Right lobe of liver (tissue), 6 donors: ENCODE measurements around the gene PIMREG. TPM values are rescaled to one million over a fixed set of nuclear protein-coding genes. Genes with fewer than 3 reads are reported as not detected.

Experiments
- ATAC-seq, 4 donors: fragments of 200-7000 bp; cut with Tn5 transposase; one replicate each; pipeline ENCODE4 v1.9.1; 2020; ENCODE audit warnings: mild to moderate bottlenecking in 4 of 4, moderate library complexity in 4 of 4
- DNase-seq, 3 donors: peaks; one replicate each; pipeline ENCODE4 v3.0.0-alpha.2; 2020
- H3K27ac ChIP-seq, 3 donors: fragments of 200-600 bp; one replicate each; pipeline ENCODE4 v1.8.0; 2022
- H3K27me3 ChIP-seq, 2 donors: fragments of 200-600 bp; one replicate each; pipeline ENCODE4 v1.8.0; 2022
- H3K36me3 ChIP-seq, 4 donors: fragments of 200-600 bp; sonication (generic) in 1 of 4; one replicate each; pipeline versions ENCODE4 v1.5.1 to v1.8.0; 2017 to 2022; ENCODE audit warnings: control low read depth in 1 of 4
- H3K4me1 ChIP-seq, 4 donors: fragments of 200-600 bp; sonication (generic) in 1 of 4; one replicate each; pipeline versions ENCODE4 v1.5.1 to v1.8.0; 2017 to 2022; ENCODE audit warnings: control low read depth in 1 of 4
- H3K4me3 ChIP-seq, 3 donors: fragments of 200-600 bp; one replicate each; pipeline ENCODE4 v1.8.0; 2022
- H3K9me3 ChIP-seq, 4 donors: fragments of 200-600 bp; sonication (generic) in 1 of 4; one replicate each; pipeline versions ENCODE4 v1.5.1 to v1.8.0; 2017 to 2022; ENCODE audit warnings: control low read depth in 1 of 4
- POLR2A ChIP-seq: fragments of 450-650 bp; IDR thresholded peaks from one replicate; pipeline ENCODE4 v1.6.1; 2017; ENCODE audit warnings: antibody characterized with exemption, mild to moderate bottlenecking
- WGBS: methylation state at CpG from one replicate; pipeline ENCODE4 v1.1.6; 2018; ENCODE audit warnings: low coverage, low lambda C conversion rate; ENCODE audit not compliant: insufficient coverage; ENCODE audit errors: missing lambda C conversion rate; 5-methylcytosine and 5-hydroxymethylcytosine counted together
- intact Hi-C, 2 donors: fragments of 100-400 bp; cut with DNase I; formaldehyde crosslinking; loops; one replicate each; pipeline versions ENCODE4 v1.11.2 to v1.14.1; 2022
- total RNA-seq, 6 experiments: library from RNA; depleted of rRNA in 2 of 6; stranded (reverse); fragments of >200 nt in 2 of 6; fragmentation: NEBNext Ultra II Directional in 3 of 6; extraction: Animal tissue kit (Norgen Biotek cat#: 25700) in 3 of 6; gene quantifications; one replicate each; pipeline versions ENCODE4 v1.1.0 to v1.2.4, GENCODE V29; 2016 to 2023
- TF ChIP-seq, protein P1 (sequence below), 4 donors: fragments of 200-600 bp in 3 of 4; fragments of 450-650 bp in 1 of 4; IDR thresholded peaks; one replicate each; pipeline versions ENCODE4 v1.5.1 to v1.8.0; 2016 to 2022; ENCODE audit warnings: antibody characterized with exemption in 4 of 4, mild to moderate bottlenecking in 2 of 4
- donor health status: DM: no; HTN: yes; CAD: no.
- donor health status: DM: no; HTN: no; CAD: no.
- donor health status: DM: no; HTN: no; CAD: no.
- donor health status: DM: no; HTN: yes; CAD: no.
- donor health status: DM: no; HTN: yes; CAD: no.

Gene PIMREG
- total RNA-seq, 6 experiments from 2014 or later, result 0.18 to 0.37 TPM; not detected in 4

DNA sequence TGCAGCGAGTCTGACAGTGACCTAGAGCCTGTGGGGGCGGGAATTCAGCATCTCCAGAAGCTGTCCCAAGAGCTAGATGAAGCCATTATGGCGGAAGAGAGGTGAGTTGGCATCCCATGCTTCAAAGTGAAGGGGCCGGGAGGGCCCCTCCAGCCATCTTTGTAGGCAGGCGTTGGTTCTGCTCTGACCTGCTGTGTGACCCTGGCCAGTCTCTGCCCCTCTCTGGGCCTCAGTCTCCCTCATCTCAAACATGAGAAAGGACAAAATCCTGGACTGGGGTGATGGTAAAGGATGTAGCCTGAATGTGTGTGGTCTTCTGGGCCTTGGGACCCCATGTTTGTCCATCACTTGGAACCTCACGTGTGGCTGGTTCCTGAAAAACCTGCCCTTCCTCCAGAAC is 5.1 kb downstream of the PIMREG start:
- H3K9me3 ChIP-seq, result no peaks in the 10 kb centered on the region
- H3K36me3 ChIP-seq, result no peaks in the 10 kb centered on the region
- no peaks in the 10 kb centered on the region for H3K4me1 ChIP-seq
- no peak for DNase-seq
- TF ChIP-seq POLR2A, result no peak
- TF ChIP-seq, protein P1, sequence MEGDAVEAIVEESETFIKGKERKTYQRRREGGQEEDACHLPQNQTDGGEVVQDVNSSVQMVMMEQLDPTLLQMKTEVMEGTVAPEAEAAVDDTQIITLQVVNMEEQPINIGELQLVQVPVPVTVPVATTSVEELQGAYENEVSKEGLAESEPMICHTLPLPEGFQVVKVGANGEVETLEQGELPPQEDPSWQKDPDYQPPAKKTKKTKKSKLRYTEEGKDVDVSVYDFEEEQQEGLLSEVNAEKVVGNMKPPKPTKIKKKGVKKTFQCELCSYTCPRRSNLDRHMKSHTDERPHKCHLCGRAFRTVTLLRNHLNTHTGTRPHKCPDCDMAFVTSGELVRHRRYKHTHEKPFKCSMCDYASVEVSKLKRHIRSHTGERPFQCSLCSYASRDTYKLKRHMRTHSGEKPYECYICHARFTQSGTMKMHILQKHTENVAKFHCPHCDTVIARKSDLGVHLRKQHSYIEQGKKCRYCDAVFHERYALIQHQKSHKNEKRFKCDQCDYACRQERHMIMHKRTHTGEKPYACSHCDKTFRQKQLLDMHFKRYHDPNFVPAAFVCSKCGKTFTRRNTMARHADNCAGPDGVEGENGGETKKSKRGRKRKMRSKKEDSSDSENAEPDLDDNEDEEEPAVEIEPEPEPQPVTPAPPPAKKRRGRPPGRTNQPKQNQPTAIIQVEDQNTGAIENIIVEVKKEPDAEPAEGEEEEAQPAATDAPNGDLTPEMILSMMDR (IDR thresholded peaks at IDR 0.05), result no peak
- no peak overlapping the region for H3K4me3 ChIP-seq
- H3K27me3 ChIP-seq, result no peaks in the 10 kb centered on the region
- intact Hi-C loops, result no loop called here
- WGBS, result 80% methylated on average over 3 of the region's 6 CpGs
- no peak overlapping the region for H3K27ac ChIP-seq
- no peak for ATAC-seq

DNA sequence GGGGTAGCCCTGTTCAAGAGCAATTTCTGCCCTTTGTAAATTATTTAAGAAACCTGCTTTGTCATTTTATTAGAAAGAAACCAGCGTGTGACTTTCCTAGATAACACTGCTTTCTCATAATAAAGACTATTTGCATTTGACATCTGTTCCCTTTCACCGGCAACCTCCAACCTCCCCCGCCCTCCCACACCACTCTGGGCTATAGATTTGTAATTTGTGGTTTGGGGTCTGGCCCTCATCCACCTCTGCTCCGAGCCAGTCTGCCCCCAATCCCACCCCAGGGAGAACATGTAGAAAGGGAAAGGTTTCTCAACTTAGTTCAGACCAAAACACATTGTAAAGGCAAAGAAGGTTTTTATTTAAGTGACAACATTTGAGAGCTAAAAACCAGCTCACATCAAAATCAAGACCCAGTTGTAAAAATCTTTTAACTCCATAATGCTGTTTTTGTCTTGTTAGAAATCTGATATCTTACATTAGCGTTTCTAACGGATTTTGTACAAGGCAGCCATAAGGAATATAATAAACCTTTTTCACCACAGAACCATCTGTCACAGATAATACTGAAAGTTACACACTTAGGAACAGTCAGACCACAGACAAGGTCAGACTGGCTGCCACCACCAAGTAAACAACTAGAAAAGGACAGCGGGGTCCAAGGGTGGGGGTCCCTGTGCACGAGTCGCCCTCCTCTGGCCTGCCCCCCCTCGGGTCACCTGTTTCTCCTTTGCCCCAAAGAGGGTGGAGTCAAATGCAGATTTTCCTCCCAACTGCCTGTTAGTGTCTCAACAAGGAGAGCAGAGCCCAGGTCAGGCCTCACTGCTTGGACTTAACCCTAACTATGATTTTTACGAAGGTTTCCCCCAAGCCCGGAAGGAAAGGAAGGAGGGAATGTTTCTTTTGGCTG is 6.9 kb downstream of the PIMREG start:
- intact Hi-C loops, result no loop called here
- no peak for ATAC-seq
- H3K4me1 ChIP-seq, result no peaks in the 10 kb centered on the region
- no peak overlapping the region for H3K27ac ChIP-seq
- no peaks in the 10 kb centered on the region for H3K36me3 ChIP-seq
- no peak for TF ChIP-seq POLR2A
- TF ChIP-seq, protein P1 (IDR thresholded peaks at IDR 0.05), result no peak
- no peak overlapping the region for H3K4me3 ChIP-seq
- no peaks in the 10 kb centered on the region for H3K27me3 ChIP-seq
- H3K9me3 ChIP-seq, result no peaks in the 10 kb centered on the region
- DNase-seq, result no peak
- WGBS, result 25% methylated on average over 8 of the region's 12 CpGs

DNA sequence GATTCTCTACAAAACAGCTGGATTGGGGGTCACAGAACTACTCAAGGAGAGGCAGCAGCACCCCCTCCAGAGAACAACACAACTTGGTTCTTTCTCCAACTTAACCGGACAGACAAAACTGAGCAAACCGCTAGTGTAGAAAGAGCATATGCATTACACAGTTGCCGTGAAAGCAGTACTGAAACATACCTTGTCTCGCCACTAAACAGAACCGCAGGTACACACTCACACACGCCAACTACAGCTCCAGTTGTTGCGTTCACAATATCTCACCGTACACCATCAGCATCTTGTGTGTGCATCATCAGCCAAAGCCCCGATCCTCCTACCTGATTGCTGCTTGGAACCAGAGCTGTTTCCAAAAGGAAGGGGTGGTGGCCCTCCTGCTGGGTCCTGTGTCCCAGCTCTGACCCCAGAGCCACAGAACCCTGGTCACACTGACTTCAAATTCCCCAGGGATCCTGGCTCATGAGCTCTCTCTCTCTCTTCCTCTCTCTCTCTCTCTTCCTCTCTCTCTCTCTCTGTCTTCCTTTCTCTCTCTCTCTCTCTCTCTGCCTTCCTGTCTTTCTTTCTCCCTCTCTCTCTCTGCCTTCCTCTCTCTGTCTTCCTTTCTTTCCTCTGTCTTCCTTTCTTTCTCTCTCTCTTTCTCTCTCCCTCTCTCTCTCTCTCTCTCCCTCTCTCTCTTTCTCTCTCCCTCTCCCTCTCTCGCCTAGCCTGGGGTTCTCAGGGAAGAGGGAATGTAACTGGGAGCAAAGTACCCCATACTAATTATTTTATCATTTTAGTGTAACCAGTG is 8.4 kb downstream of the PIMREG start:
- H3K36me3 ChIP-seq, result no peaks in the 10 kb centered on the region
- no peaks in the 10 kb centered on the region for H3K4me1 ChIP-seq
- no peak for DNase-seq
- 72% methylated on average over 7 of the region's 10 CpGs for WGBS
- H3K9me3 ChIP-seq, result no peaks in the 10 kb centered on the region
- TF ChIP-seq, protein P1 (IDR thresholded peaks at IDR 0.05), result no peak
- no peak for TF ChIP-seq POLR2A
- no peak for ATAC-seq
- H3K4me3 ChIP-seq, result no peak overlapping the region
- H3K27ac ChIP-seq, result no peak overlapping the region
- H3K27me3 ChIP-seq, result no peaks in the 10 kb centered on the region
- intact Hi-C loops, result no loop called here

DNA sequence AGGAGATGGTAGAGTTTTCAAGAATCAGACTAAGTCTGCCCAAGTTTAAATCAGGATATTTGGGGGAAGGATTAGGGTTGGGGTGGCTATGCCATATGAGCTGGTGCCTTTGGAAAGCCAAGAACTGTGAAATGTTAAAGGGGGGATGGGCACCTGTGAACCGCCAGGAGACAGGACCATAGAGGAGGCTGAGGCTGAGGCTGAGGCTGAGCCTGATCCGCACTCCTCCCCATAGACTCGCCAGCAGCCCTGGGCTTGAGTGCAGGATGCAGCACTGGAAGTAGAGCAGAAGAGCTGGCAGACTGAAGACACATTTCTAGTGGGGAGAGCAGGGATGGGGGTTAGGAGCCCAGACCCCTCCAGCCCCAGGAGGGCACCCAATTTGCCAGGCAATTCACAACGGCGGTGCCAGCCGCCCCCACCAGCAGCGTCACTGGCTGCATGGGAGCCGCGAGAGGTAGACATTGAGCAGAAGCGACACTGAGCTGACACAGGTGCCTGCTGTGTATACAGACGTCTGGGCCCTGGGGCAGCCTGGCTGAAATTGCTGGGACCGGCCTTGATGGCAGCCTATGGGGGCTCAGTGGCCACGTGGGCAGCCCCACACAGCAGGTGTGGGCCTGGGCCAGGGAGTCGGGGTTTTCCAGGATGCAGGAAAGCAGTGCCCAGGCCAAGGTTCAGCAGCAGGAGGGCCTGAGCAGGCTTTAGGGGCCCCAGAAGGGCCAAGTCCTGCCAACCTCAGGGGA is 9.2 kb downstream of the PIMREG start:
- H3K4me3 ChIP-seq, result no peak overlapping the region
- H3K36me3 ChIP-seq, result no peaks in the 10 kb centered on the region
- TF ChIP-seq, protein P1 (IDR thresholded peaks at IDR 0.05), result no peak
- TF ChIP-seq POLR2A, result no peak
- ATAC-seq (no peak), DNase-seq (no peak)
- intact Hi-C loops, result no loop called here
- 73% methylated on average over 2 of the region's 14 CpGs for WGBS
- H3K27ac ChIP-seq, result no peak overlapping the region
- no peaks in the 10 kb centered on the region for H3K27me3 ChIP-seq
- no peaks in the 10 kb centered on the region for H3K9me3 ChIP-seq
- no peaks in the 10 kb centered on the region for H3K4me1 ChIP-seq
